ENCODE measurements around the gene CAMSAP3. TPM values are rescaled to one million over a fixed set of nuclear protein-coding genes. Genes with fewer than 3 reads are reported as not detected.

The CAMSAP3 gene, protein sequence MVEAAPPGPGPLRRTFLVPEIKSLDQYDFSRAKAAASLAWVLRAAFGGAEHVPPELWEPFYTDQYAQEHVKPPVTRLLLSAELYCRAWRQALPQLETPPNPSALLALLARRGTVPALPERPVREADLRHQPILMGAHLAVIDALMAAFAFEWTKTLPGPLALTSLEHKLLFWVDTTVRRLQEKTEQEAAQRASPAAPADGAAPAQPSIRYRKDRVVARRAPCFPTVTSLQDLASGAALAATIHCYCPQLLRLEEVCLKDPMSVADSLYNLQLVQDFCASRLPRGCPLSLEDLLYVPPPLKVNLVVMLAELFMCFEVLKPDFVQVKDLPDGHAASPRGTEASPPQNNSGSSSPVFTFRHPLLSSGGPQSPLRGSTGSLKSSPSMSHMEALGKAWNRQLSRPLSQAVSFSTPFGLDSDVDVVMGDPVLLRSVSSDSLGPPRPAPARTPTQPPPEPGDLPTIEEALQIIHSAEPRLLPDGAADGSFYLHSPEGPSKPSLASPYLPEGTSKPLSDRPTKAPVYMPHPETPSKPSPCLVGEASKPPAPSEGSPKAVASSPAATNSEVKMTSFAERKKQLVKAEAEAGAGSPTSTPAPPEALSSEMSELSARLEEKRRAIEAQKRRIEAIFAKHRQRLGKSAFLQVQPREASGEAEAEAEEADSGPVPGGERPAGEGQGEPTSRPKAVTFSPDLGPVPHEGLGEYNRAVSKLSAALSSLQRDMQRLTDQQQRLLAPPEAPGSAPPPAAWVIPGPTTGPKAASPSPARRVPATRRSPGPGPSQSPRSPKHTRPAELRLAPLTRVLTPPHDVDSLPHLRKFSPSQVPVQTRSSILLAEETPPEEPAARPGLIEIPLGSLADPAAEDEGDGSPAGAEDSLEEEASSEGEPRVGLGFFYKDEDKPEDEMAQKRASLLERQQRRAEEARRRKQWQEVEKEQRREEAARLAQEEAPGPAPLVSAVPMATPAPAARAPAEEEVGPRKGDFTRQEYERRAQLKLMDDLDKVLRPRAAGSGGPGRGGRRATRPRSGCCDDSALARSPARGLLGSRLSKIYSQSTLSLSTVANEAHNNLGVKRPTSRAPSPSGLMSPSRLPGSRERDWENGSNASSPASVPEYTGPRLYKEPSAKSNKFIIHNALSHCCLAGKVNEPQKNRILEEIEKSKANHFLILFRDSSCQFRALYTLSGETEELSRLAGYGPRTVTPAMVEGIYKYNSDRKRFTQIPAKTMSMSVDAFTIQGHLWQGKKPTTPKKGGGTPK
- 0.81 and 1.3 TPM in 2 replicates for polyA plus RNA-seq (2011; rRNA removed)
- polyA plus RNA-seq (2012; cell fraction: cytosol; rRNA removed): 2.4 and 3.2 TPM in 2 replicates
- polyA plus RNA-seq (2012; cell fraction: nucleus; rRNA removed): 6.8 and 10.1 TPM in 2 replicates
- 2.4 to 3.6 TPM (median 2.9 TPM) in 3 replicates for polyA plus RNA-seq (2017; fragmentation: RNase III; extraction: RNeasy Plus Mini Kit Qiagen cat#74134 plus additional on column Dnase treatment)
- polyA minus RNA-seq (2011; rRNA and poly(A)+ RNA removed): 0.79 and 1.5 TPM in 2 replicates

DNA sequence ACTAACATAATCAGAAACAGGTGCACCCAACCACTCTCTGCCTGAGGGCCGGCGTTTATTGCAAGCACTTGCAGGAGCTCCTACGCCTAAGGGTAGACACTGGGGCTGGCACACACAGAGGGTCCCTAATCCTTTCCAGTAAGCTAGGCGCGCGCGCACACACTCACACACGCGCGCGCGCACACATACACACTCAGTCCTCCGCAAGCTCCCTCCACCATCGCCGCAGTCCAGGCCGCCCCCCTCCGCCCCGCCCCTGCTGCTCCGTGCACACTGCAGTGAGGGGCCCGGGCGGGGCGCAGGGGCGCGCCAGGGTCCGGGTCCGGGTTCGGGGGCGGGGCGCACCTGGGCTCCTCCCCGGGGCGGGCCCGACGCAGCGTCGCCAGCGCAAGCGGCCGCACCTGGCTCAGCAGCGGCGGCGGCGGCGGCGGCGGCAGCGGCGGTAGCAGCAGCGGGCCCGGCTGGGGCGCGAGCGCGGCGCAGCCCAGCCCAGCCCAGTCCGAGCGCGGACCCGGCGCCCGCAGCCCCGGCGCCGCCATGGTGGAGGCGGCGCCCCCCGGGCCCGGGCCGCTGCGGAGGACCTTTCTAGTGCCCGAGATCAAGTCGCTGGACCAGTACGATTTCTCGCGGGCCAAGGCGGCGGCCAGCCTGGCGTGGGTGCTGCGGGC is at the start of gene CAMSAP3:
CAMSAP3 (plus strand) TSS at position 398 of the 668 bp plus-strand sequence; CDS start at position 538, 140 bp downstream.
- ChIA-PET CTCF (interaction anchor here (0.6 to 4.0 kb wide), 3 partner anchors 12 to 74 kb away, joined by 3 to 26 read pairs (median 13); no protein-coding TSS in a partner anchor), POLR2A (no interaction called here)
- FAIRE-seq (no peak), DNase-seq (ENCODE audit: low read depth in 1 of 2, low spot score in 1 of 2) (peak in 1 of 2 experiments; percentile 17), ATAC-seq (peak; percentile 75 to 86)
- TF ChIP-seq SMC3 (IDR thresholded peaks at IDR 0.05) (no peak), CEBPB (IDR thresholded peaks at IDR 0.05) (no peak), SREBF2 (IDR thresholded peaks at IDR 0.05) (no peak), ZNF302 (CRISPR knock-in tag; IDR thresholded peaks at IDR 0.05) (no peak), ZSCAN20 (CRISPR knock-in tag; IDR thresholded peaks at IDR 0.05) (no peak), TFCP2L1 (CRISPR knock-in tag; IDR thresholded peaks at IDR 0.05) (no peak), MAFK (IDR thresholded peaks at IDR 0.05; ENCODE audit: partially characterized antibody) (no peak), CBX2 (IDR thresholded peaks at IDR 0.05; ENCODE audit: borderline replicate concordance, low read depth) (no peak), CBX8 (IDR thresholded peaks at IDR 0.05) (no peak), NPAS2 (CRISPR knock-in tag; IDR thresholded peaks at IDR 0.05; ENCODE audit: borderline replicate concordance) (no peak), BHLHE40 (IDR thresholded peaks at IDR 0.05; ENCODE audit: low read depth, low read length) (no peak), EP300 (IDR thresholded peaks at IDR 0.05) (no peak), CHD4 (IDR thresholded peaks at IDR 0.05; ENCODE audit: borderline replicate concordance) (no peak), HEYL (CRISPR knock-in tag; IDR thresholded peaks at IDR 0.05) (no peak), PHF8 (IDR thresholded peaks at IDR 0.05; ENCODE audit: borderline replicate concordance, low read depth) (no peak), HOXB5 (CRISPR knock-in tag; IDR thresholded peaks at IDR 0.05) (no peak), JUN (IDR thresholded peaks at IDR 0.05) (no peak)
- TF ChIP-seq, protein P1, sequence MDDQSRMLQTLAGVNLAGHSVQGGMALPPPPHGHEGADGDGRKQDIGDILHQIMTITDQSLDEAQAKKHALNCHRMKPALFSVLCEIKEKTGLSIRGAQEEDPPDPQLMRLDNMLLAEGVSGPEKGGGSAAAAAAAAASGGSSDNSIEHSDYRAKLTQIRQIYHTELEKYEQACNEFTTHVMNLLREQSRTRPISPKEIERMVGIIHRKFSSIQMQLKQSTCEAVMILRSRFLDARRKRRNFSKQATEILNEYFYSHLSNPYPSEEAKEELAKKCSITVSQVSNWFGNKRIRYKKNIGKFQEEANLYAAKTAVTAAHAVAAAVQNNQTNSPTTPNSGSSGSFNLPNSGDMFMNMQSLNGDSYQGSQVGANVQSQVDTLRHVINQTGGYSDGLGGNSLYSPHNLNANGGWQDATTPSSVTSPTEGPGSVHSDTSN (IDR thresholded peaks at IDR 0.05): no peak
- TF ChIP-seq, protein P2, sequence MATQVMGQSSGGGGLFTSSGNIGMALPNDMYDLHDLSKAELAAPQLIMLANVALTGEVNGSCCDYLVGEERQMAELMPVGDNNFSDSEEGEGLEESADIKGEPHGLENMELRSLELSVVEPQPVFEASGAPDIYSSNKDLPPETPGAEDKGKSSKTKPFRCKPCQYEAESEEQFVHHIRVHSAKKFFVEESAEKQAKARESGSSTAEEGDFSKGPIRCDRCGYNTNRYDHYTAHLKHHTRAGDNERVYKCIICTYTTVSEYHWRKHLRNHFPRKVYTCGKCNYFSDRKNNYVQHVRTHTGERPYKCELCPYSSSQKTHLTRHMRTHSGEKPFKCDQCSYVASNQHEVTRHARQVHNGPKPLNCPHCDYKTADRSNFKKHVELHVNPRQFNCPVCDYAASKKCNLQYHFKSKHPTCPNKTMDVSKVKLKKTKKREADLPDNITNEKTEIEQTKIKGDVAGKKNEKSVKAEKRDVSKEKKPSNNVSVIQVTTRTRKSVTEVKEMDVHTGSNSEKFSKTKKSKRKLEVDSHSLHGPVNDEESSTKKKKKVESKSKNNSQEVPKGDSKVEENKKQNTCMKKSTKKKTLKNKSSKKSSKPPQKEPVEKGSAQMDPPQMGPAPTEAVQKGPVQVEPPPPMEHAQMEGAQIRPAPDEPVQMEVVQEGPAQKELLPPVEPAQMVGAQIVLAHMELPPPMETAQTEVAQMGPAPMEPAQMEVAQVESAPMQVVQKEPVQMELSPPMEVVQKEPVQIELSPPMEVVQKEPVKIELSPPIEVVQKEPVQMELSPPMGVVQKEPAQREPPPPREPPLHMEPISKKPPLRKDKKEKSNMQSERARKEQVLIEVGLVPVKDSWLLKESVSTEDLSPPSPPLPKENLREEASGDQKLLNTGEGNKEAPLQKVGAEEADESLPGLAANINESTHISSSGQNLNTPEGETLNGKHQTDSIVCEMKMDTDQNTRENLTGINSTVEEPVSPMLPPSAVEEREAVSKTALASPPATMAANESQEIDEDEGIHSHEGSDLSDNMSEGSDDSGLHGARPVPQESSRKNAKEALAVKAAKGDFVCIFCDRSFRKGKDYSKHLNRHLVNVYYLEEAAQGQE (IDR thresholded peaks at IDR 0.05): no peak
- TF ChIP-seq, protein P3, sequence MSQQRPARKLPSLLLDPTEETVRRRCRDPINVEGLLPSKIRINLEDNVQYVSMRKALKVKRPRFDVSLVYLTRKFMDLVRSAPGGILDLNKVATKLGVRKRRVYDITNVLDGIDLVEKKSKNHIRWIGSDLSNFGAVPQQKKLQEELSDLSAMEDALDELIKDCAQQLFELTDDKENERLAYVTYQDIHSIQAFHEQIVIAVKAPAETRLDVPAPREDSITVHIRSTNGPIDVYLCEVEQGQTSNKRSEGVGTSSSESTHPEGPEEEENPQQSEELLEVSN (IDR thresholded peaks at IDR 0.05; ENCODE audit: borderline replicate concordance, low read depth): no peak
- Histone ChIP-seq H3K27ac (peak within 1 kb of the TSS; percentile 80 to 91), H3K4me1 (0 out of 3 replicates have a peak, but pooled peaks cover 5% of the 10 kb centered on the region), H3K9me3 (no peaks in the 10 kb centered on the region), H3K4me2 (peak within 1 kb of the TSS; percentile 93), H3K4me3 (peak within 1 kb of the TSS; percentile 85)
- no CpG with 5 or more reads among the region's 78 CpGs for WGBS (ENCODE audit: missing lambda C conversion rate)
